Transverse colon (tissue), 4 donors: ENCODE data around the gene MET.

Experiments used
- POLR2AphosphoS5 ChIP-seq, 3 donors: sonication (generic); formaldehyde crosslinking; IDR thresholded peaks; one replicate each; pipeline ENCODE4 v1.6.1; 2016; ENCODE audit warnings: antibody characterized with exemption in 3 of 3
- TF ChIP-seq, protein P1 (sequence below), 5 experiments: fragments of 200-600 bp in 3 of 5; fragments of 450-650 bp in 2 of 5; sonication (generic) in 3 of 5; IDR thresholded peaks; 1 replicate in 2 of 5; 2 replicates in 3 of 5; pipeline ENCODE4 v1.5.1; 2016 to 2017; ENCODE audit warnings: antibody characterized with exemption in 5 of 5, inconsistent platforms in 3 of 5, mild to moderate bottlenecking in 2 of 5, moderate library complexity in 1 of 5

DNA sequence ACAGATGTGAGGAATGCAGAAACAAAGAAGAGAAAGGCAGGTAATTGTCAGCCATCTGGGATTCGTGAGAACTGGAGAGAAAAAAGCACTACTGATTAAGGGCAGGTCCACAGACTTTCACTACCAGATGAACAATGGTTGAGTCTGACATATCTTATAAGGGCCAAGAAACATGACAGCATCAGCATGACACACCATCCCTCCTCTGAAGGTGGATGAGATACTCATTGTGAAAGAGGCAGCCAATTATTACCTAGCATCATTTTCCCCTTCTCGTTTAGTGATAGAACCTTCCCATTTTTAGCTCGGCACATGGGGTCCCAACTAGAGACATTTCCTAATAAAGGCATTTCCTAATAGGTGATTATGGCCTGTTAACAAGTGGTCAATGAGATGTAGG, 19.2 kb upstream of the MET start:
- no peak for TF ChIP-seq POLR2AphosphoS5 (IDR thresholded peaks at IDR 0.05)
- TF ChIP-seq, protein P1, sequence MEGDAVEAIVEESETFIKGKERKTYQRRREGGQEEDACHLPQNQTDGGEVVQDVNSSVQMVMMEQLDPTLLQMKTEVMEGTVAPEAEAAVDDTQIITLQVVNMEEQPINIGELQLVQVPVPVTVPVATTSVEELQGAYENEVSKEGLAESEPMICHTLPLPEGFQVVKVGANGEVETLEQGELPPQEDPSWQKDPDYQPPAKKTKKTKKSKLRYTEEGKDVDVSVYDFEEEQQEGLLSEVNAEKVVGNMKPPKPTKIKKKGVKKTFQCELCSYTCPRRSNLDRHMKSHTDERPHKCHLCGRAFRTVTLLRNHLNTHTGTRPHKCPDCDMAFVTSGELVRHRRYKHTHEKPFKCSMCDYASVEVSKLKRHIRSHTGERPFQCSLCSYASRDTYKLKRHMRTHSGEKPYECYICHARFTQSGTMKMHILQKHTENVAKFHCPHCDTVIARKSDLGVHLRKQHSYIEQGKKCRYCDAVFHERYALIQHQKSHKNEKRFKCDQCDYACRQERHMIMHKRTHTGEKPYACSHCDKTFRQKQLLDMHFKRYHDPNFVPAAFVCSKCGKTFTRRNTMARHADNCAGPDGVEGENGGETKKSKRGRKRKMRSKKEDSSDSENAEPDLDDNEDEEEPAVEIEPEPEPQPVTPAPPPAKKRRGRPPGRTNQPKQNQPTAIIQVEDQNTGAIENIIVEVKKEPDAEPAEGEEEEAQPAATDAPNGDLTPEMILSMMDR (IDR thresholded peaks at IDR 0.05), result no peak
